WI38 (cell line): ENCODE data around the gene ITPRID2.

Experiments
- H3K4me3 ChIP-seq: 2 replicates; pipeline ENCODE4 v1.5.1; 2011; ENCODE audit warnings: low read depth, mild to moderate bottlenecking, control low read depth, low read length
- TF ChIP-seq, protein P1 (sequence below): IDR thresholded peaks from 2 replicates; pipeline ENCODE4 v1.5.1; 2012; ENCODE audit warnings: low read depth, mild to moderate bottlenecking, control low read depth, low read length

The ITPRID2 gene

DNA sequence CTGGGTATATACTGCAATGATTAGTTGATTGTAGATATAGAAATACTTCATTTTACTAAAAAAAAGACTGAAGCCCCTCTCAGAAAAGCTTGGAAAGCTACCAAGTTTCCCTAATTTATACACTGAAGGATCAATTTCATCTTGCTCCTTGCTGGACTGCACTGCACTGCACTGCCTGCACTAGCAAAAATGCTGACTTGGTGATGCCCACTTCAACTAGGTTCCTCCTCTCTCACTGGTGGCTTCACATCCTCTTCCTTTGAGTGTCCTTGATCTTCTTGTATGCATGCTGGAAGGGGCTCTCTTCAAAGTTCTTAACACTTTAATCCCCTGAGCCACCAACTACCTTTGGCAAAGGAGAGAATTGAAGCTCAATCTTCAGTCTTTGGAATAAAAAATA is 31.7 kb upstream of the ITPRID2 start:
- H3K4me3 ChIP-seq, result no peak overlapping the region
- TF ChIP-seq, protein P1, sequence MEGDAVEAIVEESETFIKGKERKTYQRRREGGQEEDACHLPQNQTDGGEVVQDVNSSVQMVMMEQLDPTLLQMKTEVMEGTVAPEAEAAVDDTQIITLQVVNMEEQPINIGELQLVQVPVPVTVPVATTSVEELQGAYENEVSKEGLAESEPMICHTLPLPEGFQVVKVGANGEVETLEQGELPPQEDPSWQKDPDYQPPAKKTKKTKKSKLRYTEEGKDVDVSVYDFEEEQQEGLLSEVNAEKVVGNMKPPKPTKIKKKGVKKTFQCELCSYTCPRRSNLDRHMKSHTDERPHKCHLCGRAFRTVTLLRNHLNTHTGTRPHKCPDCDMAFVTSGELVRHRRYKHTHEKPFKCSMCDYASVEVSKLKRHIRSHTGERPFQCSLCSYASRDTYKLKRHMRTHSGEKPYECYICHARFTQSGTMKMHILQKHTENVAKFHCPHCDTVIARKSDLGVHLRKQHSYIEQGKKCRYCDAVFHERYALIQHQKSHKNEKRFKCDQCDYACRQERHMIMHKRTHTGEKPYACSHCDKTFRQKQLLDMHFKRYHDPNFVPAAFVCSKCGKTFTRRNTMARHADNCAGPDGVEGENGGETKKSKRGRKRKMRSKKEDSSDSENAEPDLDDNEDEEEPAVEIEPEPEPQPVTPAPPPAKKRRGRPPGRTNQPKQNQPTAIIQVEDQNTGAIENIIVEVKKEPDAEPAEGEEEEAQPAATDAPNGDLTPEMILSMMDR, result no peak

DNA sequence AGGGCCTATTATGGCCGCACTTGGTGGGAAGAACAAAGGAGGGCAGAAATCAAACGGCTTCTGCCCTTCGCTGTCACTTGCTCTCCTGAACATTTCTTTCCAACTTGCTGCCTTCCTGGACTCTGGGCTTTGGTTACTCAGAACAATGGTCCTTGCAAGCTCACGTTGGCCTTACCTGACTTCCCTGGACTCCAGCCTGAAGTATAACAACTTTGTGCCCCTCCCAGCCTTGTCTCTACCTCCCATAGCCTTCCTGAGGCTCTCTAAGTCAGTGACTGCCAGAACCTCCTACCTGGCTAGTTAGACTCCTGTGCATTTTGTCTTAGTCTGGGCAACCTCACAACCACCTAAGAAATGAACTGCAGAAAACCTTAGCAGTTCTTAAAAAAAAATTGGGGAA is 30.2 kb upstream of the ITPRID2 start:
- TF ChIP-seq, protein P1, result no peak

DNA sequence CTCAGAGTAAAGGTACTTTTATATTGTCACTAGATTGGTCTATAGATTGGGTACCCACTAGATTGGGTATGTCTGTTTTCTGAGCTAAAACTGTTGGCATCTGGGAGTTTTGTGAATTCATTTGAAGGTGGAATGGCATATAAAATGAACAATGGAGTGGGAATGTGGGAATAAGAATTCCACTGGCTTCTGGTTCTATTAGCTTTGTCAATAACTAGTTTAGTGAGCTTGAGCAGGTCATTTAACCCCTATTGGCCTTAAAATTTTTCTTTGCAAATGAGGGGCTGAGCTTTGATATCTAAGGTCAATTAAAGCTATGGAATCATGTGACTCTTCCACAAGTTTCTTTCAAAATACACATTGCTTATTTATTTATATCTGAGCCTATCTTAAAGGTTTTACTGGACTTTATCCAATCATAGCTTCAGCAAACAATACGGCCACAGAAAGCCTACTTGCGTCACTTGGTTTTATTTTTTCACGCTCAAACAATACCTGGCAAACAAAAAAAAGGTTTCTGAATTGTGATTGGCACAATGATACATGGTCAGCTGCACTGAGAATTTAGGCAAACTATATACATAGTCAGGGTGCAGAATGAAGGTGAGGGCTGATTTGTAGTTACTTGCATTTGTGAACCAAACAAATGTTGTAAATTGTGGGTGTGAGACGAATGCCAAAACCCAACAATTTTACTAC is 28.8 kb upstream of the ITPRID2 start:
- no peak overlapping the region for H3K4me3 ChIP-seq

More for the DNA sequence above, 30.2 kb upstream of the ITPRID2 start:
- no peak overlapping the region for H3K4me3 ChIP-seq

GRCh38 chr2:181872178-181872577 is 19.4 kb upstream of the ITPRID2 start:
- TF ChIP-seq, protein P1, result no peak
- H3K4me3 ChIP-seq, result no peak overlapping the region

More for the DNA sequence above, 28.8 kb upstream of the ITPRID2 start:
- TF ChIP-seq, protein P1, result no peak

- H3K4me3 ChIP-seq, result no peak overlapping the region
- TF ChIP-seq, protein P1, result no peak
Observed at GRCh38 chr2:181876614-181877063, 14.9 kb upstream of the ITPRID2 start.

DNA sequence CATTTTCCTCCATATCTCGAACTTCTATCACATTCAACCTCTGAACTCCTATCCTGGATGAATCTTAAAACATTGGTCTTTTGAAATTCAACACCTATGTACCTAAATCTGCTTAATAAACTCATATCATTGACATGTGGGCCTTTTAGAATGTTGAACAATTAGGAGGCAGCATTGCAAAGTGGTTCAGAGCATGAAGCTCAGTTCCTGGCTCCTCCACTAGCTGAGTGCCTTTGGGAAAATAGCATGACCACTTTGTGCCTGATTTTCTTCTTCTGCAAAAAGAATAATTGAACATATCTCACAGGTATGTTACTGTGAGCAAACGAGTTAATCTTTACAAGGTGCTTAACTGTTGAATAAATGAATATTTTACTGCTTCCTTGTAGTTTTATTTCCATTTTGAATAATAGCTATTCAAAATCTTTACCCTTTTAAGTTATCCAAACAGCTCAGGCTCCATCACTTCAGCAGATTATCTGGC is 14.3 kb upstream of the ITPRID2 start:
- TF ChIP-seq, protein P1, result no peak
- H3K4me3 ChIP-seq, result no peak overlapping the region

DNA sequence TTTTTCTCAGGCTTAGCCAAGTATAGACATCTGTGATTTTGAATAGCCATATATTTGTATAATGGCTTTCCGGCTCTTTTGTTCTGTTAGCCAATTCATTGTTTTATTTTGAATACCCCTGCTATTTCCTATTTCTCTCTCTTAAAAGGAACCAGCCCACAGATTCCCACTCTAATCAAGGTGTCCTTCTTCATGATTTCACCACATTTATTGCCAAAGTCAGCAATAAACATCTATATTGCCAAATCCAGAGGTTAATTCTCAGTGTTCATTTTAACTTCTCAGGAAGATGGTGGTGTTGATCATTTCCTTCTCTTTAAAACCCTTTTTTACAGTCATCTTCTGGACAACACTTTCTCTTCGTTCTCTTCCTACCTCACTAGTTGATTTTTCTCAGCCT is 13.1 kb upstream of the ITPRID2 start:
- no peak overlapping the region for H3K4me3 ChIP-seq
- TF ChIP-seq, protein P1, result no peak
